Right lobe of liver (tissue), 4 donors: ENCODE measurements around the gene PRKAG2.

Source experiments
- POLR2A ChIP-seq: fragments of 450-650 bp; IDR thresholded peaks from one replicate; pipeline ENCODE4 v1.6.1; 2017; ENCODE audit warnings: antibody characterized with exemption, mild to moderate bottlenecking
- TF ChIP-seq, protein P1 (sequence below), 4 donors: fragments of 200-600 bp in 3 of 4; fragments of 450-650 bp in 1 of 4; IDR thresholded peaks; one replicate each; pipeline versions ENCODE4 v1.5.1 to v1.8.0; 2016 to 2022; ENCODE audit warnings: antibody characterized with exemption in 4 of 4, mild to moderate bottlenecking in 2 of 4
- donor health status: DM: no; HTN: no; CAD: no.
- donor health status: DM: no; HTN: no; CAD: no.
- donor health status: DM: no; HTN: yes; CAD: no.

DNA sequence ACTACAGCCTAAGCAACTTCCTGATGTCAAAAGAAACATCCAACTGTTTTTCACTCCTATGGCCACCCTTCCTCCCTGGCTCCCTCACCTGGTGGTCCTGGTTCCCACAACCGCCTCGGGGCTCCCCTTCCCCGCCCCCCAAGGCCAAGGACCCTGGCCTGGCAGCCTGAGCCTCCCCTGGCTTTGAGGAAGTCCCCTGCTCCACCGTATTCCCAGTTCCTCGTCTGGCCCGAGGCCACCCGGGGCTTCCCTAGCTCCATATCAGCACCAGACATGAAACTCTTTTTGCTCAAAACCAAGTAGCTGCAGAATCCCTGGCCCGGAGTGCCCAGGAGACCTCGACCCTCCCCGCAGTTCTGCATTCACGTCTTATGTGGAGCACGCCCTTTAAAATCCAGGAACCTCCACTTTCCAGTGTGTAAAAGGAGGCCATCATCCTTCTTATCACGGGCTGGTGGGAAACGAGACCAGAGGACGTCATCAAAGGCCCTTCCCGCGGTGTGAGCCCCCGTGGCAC lies 82.9 kb downstream of the PRKAG2 start:
- TF ChIP-seq POLR2A = no peak
- TF ChIP-seq, protein P1, sequence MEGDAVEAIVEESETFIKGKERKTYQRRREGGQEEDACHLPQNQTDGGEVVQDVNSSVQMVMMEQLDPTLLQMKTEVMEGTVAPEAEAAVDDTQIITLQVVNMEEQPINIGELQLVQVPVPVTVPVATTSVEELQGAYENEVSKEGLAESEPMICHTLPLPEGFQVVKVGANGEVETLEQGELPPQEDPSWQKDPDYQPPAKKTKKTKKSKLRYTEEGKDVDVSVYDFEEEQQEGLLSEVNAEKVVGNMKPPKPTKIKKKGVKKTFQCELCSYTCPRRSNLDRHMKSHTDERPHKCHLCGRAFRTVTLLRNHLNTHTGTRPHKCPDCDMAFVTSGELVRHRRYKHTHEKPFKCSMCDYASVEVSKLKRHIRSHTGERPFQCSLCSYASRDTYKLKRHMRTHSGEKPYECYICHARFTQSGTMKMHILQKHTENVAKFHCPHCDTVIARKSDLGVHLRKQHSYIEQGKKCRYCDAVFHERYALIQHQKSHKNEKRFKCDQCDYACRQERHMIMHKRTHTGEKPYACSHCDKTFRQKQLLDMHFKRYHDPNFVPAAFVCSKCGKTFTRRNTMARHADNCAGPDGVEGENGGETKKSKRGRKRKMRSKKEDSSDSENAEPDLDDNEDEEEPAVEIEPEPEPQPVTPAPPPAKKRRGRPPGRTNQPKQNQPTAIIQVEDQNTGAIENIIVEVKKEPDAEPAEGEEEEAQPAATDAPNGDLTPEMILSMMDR (IDR thresholded peaks at IDR 0.05) = no peak
